Renal cortical epithelial cell (primary cell): ENCODE data around the gene SYNM. TPM values are rescaled to one million over a fixed set of nuclear protein-coding genes. Genes with fewer than 3 reads are reported as not detected.

Experiments used
- DNase-seq: peaks from one replicate; pipeline ENCODE4 v3.0.0-alpha.2; 2011; ENCODE audit warnings: low read depth
- total RNA-seq: library from RNA; depleted of rRNA; stranded (reverse); fragments of >200 nt; gene quantifications from 2 replicates; pipeline ENCODE4 v1.2.3, GENCODE V29; 2014

The SYNM gene
- total RNA-seq, 1 donor from 2014 or later = 6.0 TPM

DNA sequence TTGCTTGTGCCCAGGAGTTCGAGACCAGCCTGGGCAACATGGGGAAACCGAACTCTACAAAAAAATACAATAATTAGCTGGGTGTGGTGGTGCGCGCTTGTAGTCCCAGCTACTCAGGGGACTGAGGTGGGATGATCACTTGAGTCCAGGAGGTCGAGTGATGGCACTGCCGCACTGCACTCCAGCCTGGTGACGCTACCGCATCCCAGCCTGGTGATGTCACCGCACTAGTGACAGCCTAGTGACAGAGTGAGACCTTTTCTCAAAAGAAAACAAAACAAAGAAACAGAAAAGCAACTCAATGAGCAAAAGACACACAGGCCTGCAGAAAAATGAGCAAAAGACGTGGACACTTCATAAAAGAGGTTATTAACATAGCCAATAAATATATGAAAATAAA is 19.9 kb upstream of the SYNM start:
- no peak for DNase-seq

DNA sequence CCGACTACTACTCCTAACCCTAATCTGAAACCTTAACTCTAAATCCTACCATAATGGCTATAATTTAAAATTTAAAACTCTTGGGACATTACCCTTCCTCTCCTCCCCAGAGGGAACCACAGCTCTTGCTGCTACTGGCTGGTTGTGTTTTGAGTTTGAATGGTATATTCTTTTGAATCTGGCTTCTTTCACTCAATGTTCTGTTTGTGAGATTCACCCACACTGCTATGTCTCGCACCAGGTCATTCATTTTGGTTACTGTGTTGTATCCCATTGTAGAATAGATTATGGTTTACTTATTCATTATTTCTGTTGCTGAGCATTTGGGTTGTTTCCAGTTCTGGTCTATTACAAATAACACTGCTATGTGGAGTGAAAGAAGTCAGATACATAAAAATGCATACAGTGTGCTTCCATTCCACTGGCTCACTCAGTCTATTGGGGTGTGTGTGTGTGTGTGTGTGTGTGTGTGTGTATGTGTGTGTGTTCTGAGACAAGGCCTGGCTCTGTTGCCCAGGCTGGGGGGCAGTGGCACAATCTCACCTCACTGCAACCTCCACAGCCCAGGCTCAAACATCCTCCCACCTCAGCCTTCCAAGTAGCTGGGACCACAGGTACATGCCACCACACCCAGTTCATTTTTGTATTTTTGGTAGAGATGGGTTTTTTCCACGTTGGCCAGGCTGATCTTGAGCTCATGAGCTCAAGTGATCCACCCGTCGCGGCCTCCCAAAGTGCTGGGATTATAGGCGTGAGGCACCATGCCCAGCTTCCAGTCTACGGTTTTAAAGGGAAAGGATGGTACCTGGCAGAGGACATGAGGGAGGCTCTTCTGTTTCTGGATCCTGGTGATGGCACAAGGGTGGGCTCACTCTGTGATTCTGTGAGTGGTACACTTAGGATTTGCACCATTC is 19.2 kb upstream of the SYNM start:
- peak; percentile 73 for DNase-seq

DNA sequence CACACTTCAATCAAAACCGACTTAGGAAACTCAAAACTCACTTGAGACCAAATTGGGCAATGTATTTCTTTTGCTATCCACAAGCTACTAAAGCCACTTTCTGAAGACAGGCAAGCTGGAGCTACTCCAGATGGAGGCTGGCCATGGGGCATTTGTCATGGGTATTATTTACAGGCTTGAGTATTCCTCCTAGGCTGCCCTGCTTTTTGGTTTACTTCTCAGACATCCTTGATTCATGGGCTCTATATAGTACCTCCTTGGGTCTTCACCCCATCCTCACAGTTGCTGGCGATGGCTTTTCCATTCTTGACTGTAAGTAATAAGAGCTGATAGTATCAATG is 18.6 kb upstream of the SYNM start:
- no peak for DNase-seq

DNA sequence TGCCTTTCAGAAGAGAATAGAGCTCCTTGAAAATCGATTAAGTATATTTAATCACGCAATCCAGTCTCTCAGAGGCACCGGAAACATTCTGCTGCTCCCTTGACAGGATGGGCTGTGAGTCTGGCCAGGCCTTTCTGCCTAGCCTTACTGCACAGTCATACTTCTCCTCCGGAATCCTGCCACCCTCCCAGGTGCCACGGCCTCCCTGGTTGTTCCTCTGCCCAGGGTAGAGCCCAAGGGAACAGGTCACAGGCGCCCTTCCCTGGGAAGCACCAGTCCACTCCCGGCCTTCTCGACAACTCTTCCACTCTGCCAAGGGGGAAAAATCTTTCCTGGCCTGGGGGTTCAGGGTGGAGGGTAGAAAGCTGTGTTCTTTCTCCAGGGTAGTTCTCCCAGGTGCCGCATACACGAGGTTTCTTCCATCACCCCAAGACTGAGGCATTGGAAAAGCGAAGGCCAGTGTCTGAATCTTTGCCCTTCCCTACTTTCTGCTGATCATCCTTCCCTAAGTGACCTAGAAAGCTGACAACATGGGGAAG is 17.4 kb upstream of the SYNM start:
- no peak for DNase-seq

DNA sequence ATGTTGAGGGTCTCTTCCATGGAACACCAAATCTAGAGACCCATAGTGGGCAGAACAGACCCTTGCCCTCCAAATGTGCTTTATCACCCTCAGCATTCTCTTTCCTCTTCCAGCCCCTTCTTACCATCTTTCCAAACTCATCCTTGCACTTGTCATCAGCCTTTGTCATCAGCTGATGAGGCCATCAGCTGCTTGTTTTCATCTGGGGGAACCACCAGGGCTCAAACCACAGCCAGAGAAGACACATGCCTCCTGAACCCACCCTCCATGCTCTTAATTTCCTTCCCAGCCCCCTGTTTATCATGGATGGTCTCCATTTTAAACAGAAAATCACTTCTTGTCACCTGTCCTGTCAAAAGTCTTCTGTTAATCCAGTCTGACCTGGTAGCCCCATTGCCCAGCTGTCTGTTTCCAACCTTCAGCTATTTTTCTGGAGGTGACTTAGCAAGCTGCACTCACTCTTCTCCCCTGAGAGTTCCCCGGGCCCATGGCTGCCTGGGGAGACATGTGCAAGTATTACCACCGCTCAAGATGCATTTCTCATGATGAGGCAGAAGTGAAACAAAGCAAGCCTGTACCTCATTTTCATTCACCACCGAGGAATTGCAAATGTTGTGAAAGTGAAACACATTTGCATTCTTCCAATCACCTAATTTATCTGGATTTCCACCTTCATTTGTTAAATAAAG is 14.7 kb upstream of the SYNM start:
- no peak for DNase-seq

DNA sequence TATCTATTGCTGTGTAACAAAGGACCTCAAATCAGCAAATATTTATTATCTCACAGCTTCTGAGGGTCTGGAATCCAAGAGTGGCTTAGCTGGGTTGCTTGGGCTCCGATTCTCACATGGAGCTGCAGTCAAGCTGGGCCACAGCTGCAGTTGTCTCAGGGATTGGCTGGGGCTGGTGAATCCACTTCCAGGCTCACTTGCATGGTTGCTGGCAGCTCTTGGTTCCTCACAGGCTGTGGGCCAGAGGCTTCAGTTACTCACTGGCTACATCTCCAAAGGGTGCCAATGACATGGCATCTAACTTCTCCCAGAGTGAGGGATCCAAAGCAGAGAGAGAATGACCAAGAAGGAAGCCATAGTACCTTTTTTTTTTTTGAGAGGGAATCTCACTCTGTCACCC is 13.9 kb upstream of the SYNM start:
- DNase-seq = no peak

DNA sequence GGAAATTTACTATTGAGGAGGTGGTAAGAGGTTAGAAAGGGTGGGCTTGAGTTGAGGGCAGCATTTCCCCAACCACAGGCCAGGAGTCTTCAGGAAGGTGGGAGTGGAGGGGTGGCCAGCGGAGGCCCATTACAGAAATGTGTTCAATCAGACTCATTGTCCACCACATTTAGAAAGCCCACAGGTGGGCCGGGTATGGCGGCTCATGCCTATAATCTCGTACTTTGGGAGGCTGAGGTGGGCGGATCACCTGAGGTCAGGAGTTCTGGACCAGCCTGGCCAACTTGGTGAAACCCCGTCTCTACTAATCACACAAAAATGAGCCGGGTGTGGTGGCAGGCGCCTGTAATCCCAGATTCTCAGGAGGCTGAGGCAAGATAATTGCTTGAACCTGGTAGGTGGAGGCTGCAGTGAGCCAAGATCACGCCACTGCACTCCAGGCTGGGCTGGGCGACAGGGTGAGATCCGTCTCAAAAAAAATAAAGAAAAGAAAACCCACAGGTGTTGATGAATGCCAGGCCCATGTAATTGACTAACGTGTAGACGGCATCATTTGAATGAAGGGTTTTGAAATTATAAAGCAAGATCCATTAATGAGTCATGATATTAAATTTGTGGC is 12.2 kb upstream of the SYNM start:
- DNase-seq = no peak

DNA sequence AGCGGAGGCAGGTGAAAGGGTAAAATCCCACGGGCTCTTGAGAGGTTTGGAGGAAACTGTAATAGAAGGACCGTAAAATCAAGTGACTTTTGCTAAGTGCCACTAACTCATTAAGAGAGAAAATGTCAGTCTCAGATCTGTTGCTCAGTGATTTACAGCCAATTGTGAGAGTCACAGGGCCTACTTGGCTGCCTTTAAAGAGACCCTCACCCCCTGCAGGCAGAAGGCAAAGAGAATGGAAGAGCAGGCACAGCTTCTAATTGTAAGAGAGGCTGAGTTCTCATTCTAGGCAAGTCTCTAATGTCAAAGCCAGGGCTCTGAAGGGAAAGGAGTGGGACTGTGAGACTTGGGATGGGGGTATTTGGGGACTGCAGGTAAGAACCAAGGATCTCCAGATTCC is 9.3 kb upstream of the SYNM start:
- DNase-seq = no peak

DNA sequence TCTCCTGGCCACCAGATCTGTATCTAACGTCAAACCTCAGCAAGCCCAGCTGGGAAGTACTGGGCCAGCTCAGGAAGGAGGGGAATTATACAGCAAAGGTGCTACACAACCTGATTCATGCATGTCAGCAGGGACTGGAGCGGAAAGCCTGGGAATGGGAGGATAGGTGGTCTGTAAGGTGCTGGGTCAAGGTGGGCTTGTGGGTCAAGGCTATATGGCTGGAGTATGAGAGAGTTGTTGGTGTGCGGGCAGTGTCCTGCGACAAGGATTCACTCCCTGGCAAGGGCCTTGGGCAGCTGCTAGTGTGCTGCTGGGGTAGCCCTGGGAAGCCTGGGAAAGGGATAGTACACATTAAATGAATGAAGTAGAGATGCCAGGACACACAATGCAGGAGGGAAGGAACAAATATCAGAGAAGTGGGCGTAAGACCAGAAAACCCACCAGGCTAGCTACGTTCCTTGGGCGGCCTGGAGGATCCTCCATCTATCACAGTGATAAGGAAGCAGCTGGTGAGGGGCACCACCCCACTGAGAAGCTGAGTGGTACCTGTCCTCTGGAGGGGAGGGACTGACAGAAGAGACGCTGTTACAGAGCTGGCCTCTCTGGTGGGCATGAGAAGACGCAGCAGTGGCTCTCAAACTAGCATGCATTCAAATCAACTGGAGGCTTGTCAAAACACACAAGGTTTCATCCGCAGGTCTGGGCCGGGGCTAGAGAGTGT is 8.5 kb upstream of the SYNM start:
- DNase-seq = no peak

DNA sequence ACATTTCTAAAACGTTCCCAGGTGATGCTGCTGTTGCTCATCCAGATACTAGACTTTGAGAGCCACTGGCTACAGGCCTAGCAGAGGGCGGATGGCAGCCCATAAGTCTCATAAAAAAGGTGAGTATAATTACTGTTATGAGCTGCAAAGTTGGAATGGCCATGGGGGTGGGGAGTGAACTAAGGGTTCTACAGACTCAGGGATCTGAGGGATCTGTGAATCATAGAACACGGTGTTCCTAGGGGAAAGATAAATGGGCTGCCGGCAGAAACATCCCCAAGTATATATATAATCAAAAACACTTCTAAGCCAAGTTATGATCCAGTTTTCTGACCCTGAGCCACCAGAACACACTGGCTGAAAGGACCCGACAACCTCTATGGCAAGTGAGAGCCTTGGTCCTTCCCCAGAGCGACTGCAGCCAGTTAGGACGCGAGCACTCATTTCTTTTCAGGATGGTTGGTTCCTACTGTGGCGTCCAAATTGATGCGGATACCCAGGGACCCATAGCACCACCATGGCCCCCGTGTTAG is 7.9 kb upstream of the SYNM start:
- DNase-seq = no peak

DNA sequence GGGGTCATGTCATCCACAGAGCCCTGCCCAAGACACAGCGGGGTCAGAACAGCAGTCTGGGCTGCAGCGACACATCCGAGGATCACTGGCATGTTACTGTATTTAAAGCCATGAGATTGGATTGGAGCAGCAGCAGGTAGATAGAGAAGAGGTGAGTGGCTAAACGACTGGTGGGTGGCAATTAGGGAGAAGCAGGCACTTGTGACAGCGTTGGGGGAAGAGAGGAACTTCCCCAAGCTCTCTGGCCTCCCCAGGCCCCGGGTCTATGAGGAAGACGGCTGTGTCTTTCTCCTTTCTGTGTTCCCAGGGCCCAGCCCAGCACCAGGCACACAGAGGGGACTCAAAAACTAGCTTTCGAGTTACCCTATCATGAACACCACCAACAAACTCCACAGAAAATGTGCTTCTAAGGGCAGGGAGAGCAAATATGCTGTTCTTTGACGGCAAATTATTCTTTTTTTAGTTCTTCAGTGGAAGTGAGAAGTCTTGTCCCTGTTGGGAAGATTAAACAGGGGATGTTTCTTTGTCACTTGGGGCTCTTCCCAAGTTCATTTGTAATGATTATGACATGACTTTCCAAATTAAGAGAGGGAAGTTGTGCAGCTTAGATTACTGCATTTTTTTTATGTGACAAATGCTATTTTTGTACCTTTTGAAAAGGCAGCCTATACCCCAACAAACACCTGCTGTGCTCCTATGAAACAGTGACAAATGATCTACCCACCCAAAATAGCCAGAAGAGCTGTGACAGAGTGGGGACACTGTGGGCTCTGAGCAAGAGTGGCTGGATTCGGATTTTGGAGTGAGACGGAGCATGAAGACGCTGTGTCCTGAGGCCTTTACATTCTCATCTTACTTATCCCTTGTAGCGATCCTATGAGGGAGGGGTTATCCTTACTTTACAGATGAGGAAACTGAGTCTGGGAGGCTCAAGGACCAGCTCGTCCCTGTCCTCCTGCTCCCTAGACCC is 7.2 kb upstream of the SYNM start:
- DNase-seq = no peak

DNA sequence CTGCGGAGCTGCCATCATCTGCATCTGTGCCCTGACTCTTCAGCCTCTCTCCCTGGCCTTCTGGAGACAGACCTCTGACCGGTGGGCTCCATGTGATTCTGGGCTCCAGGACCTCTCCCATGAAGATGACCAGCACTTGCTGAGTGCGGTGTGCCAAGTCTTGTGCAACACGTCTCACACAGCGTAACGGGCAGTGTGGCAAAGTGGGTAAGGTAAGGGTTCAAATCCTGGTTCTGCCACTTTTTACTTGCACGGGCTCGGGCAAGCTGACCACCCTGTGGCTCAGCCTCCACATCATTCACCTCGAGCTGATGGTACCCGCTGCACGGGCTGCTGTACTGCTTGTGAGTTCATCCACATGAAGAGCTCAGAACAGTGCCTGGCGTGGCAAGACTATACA is 6.5 kb upstream of the SYNM start:
- DNase-seq = no peak

DNA sequence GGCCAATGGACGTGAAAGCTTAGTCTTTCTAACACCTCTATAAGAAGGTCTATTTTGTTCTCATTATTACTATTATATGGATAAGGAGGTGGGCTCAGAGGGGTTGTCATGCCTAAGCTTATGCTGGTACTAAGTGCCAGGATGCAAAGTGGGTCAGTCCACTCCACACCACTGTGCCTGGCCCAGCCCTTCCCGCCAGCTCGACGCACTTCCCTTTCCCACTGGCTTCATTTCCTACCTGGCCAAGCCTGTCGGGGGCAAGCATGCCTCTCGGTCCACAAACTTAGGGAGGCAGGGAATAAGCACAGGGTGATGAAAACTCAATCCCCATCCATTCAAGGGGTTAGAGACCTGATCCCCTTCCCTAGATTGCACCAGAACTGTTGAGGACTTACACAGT is 5.9 kb upstream of the SYNM start:
- DNase-seq = no peak

DNA sequence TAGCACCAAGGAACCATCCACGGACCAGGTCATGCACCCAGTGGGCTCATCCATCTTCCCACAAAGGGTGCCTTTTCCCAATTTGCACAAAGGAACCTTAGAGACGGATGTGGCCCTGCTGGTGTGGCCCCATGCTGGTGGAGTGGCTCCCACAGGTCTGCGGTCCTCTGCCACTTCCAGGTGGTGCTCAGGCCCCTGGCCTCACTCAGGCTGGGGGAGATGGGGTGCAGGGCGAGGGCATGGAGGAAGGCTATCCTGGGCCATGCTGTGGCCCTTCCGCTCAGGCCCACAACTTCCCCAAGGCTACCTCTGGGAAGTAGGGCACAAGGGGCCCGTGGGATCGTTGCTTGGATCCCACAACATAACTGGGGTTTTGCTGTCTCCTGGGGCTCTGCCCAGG is 5.2 kb upstream of the SYNM start:
- DNase-seq = no peak

DNA sequence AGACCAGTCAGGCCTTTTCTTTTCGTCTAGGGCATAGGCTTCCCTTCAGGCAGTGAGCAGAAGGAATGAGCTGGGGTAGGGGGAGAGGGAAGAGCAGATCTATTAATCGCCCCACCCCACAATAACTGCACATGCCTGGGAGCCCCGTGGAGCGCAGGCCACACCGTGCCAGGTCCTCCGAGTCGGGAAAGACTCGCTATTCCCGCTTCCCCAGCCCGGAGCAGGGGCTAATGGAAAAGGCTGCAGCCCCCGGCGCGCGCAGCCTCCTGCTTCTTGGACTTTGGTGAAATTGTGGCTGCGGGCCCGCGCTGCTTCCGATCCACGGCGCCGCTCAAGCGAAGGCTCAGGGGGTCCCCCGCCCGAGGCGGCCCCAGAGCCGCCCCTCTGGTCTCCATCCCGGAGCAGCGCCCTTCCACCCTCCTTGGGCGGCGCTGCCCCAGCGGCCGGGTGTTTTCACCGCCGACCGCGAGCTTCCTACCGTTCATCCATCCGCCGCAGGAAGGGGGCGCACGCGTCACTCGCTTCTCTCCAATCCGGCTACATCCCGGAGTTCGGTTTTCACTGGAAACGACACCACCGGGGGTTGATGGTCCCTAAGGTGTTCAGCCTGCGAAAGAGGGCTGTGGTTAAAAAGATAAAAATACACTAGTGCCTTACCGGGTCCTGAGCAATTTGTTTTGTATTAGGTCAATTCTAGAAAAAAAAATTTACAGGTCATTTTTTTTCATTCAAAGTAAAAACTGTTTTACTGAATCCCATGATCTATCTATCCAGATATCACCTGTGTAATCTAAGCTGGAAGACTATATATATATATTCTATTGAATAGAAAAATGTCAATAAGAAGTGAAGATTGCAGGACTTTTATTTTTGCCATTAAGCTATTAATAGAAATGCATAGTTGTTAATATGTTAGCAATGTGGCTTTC is 4.4 kb upstream of the SYNM start:
- DNase-seq = peak; percentile 35

DNA sequence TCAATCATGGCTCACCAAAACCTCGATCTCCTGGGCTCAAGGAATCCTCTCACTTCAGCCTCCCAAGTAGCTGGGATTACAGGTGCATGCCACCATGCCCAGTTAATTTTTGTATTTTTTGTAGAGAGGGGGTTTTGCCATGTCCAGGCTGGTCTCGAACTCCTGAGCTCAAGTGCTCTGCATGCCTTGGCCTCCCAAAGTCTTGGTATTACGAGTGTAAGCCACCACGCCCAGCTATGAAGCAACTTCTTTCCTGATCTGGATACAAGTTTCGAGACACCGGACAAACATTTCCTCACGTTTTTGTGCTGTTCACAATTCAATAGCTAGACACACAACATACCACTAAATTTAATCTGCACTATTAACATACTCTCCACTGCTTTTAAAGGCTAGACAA is 3.4 kb upstream of the SYNM start:
- DNase-seq = no peak

DNA sequence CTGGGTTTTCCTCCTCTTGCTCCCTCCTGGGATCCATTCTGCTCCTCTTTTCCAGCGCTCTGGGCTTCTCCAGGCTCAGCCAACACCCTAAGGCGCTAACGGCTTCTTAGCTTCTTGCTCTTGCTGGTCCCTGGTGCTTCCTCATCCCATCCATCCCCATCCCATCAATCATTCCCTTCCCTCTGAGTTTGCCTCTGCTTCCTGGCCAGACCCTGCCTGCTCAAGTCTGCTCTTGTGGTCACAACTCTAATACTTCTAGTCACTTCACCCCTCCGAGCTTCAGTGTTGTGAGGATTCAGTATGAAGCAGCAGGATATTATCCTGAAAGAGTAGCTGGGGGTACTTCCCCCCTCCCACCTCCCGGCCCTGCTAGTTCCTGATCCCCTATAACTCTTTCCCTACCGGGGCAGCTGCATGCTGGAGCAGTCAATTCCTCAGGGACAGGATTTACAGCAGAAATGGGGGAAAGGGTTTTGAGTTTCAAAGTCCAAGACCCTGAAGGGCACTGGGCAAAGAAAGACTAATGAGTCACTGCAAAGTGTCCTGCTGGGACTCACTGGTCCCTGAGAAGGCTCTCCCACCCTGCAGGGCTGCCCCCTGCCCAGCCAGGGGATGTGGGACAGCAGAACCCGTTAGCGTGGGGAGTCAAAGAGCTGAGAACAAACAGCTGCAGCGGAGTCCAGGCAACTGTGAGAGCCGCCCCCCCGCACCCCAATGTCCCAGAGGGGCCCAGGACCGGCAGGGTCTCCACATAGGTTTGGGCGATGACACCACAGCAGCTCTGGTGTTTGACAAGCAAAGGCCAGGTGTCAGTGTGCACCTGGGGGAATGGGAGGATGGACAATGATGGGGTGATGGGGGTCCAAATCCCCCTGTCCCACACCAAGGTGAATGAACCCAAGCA is 2.3 kb upstream of the SYNM start:
- no peak for DNase-seq

DNA sequence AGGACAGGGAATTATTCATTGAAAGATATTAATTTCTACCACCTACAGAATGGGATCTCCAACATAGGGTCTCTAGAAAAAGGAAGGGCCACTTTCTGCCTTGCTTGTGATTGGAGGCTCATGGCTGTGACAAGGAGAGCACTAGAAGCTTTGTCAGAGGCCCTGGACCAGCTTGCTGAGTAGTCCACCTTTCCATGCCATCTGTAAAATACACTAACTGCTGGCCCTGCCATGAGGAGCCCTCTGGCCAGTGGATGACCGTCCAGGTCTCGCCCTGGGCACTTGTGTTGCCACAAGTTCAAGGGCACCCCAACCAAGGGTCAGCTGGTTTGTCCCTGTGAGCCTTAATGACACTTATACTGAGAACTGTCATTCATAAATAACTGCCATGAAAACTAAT is 1.6 kb upstream of the SYNM start:
- DNase-seq = no peak
